NCI-H146 (cell line): ENCODE measurements around the gene SLC5A5.
A peak's percentile ranks its signal among the peaks of the same experiment; 100 is the strongest.
"Not testable (repeated sequence)": the region's sequence is repeated elsewhere in the genome, so short reads cannot be mapped to it uniquely, and the experiment has no call there.

Experiments
- DNase-seq: peaks from one replicate; lab custom pipeline; 2025; lab: John Stamatoyannopoulos, UW

The SLC5A5 gene

DNA sequence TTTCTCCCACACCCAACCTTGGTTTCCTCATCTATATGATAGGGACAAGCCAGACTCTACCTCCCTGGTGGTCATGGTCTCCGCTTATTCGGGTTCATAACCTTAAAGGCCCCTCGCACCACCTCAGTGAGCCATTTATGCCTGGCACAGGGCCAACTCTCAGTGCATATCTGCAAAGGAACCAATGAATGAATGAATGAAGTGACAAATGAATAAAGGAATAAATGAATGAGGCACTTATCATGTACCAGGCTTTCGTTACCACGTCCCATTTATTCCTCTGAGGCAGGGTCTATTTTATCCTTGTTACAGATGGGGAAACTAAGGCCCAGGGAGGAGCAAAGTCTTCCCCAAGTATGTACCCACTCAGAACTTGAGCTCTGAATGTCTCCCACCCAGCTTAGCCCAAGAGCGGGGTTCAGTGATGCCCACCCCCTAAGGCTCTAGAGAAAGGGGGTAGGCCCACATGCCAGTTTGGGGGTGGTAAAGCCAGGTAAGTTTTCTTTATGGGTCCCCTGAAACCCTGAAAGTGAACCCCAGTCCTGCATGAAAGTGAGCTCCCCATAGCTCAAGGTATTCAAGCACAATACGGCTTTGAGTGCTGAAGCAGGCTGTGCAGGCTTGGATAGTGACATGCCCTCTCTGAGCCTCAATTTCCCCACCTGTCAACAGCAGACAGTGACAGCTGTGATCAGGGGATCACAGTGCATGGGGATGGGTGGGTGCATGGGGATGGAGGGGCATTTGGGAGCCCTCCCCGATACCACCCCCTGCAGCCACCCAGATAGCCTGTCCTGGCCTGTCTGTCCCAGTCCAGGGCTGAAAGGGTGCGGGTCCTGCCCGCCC is 490 bp upstream of the SLC5A5 start:
- DNase-seq: no peak

DNA sequence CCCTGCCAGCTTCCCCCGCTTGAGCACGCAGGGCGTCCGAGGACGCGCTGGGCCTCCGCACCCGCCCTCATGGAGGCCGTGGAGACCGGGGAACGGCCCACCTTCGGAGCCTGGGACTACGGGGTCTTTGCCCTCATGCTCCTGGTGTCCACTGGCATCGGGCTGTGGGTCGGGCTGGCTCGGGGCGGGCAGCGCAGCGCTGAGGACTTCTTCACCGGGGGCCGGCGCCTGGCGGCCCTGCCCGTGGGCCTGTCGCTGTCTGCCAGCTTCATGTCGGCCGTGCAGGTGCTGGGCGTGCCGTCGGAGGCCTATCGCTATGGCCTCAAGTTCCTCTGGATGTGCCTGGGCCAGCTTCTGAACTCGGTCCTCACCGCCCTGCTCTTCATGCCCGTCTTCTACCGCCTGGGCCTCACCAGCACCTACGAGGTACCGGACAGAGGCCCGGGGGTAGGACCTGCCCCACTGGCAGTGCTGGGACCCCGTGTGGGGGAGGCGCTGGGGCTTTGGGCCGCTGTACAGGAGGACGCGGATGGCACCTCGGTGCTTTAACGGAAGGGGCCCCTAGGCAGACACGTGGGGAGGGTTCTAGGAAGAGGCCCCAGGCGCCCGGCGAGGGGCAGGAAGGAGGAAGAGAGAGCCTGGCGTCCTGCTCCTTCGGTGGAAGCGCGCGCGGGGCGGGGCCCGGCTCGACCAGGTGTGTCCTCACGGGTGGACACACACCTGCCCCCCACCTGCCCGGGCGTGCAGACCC is 681 bp downstream of the SLC5A5 start:
- DNase-seq: no peak

DNA sequence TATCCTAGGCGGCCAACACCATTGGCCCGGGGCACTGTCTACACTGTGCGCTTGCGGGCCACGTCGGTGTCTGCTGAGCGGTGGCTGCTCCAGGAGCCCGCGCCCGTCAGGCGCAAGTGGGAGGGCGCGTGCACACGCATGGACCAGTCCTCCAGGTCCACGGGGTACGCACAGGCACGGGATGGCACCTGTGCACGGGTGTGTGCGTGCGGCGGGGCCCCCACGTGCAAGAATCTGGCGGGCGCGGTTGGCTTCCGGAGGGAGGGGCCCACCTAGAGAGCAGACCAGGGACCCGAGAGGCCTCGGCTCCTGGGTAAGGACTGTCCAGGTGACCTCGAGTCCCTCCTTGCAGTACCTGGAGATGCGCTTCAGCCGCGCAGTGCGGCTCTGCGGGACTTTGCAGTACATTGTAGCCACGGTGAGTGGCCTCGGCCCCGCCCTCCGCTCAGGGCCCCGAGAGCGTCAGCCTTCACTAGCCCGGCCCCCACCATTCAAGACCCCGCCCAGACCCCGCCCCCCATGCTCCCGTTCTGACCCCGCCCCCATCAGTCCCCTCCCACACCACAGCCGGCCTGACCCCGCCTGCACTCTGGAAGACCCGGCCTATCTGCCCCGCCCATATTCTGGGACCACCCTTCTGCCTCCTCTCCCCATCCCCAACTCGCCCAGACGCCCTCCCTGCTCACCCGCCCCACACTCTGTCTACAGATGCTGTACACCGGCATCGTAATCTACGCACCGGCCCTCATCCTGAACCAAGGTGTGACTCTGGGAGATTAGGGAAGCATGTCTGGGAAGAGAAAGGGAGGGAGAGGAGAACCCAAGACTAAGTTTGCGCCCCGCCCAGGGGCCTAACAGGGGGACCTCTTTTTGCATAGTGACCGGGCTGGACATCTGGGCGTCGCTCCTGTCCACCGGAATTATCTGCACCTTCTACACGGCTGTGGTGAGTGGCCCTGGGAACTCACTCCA is 2.3 kb downstream of the SLC5A5 start:
- peak; percentile 74 for DNase-seq

DNA sequence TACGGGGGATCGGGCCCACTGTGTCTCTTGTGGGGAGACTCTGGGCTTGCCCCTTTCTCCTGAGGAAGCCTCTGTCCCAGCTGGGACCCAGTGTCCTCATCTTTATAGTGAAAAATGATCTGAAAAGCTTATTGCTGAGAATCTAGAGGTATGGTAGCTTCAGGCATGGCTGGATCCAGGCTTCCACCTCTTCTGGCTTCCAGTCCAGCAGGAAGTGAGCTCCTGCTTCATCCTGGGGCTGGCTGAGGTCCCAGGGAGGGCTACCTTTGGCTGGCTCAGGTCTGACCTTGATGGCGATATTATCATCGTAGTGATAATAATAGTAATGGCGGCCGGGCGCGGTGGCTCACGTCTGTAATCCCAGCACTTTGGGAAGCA is 3.0 kb downstream of the SLC5A5 start:
- no peak for DNase-seq

DNA sequence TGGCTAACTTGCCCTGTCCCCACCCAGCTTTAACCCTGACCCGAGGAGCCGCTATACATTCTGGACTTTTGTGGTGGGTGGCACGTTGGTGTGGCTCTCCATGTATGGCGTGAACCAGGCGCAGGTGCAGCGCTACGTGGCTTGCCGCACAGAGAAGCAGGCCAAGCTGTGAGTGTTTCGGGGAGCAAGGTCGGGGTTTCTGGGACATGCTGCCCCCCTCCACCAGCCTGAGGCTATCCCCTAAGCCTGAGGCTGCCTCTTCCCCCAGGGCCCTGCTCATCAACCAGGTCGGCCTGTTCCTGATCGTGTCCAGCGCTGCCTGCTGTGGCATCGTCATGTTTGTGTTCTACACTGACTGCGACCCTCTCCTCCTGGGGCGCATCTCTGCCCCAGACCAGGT is 6.0 kb downstream of the SLC5A5 start:
- DNase-seq: no peak

DNA sequence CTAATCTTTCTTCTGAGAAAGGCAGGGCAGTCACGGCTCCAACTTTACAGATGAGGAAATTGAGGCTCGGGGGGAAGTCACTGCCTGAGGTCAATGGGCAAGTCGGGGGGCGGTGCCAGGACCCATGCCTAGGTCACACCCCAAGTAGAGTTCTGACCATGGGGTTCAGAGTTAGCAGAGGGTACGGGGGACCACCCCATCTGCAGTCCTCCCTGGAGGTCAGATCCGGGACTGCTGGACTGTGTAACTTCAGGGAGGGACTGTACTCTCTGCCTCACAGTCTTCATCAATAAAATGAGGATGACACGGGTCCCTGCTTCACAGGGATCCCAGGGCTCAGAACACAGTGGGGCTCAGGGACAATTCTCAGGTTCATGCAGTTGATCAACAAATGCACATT is 7.7 kb downstream of the SLC5A5 start:
- DNase-seq: no peak

DNA sequence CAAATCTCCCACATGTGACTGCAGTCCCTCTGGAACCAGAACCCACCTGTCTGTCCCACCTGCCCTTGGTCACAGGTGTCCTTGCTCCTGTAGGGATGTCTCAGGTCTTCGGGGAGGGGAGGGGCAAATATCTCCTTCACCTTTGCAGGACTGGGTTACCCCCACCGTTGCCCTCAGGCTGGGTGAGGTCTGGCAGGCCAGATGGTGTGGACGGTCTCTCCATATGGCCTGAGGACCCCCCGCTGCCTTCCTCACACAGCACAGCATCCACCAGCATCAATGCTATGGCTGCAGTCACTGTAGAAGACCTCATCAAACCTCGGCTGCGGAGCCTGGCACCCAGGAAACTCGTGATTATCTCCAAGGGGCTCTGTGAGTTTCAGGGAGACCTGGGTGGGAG is 10.0 kb downstream of the SLC5A5 start:
- DNase-seq: peak; percentile 40

DNA sequence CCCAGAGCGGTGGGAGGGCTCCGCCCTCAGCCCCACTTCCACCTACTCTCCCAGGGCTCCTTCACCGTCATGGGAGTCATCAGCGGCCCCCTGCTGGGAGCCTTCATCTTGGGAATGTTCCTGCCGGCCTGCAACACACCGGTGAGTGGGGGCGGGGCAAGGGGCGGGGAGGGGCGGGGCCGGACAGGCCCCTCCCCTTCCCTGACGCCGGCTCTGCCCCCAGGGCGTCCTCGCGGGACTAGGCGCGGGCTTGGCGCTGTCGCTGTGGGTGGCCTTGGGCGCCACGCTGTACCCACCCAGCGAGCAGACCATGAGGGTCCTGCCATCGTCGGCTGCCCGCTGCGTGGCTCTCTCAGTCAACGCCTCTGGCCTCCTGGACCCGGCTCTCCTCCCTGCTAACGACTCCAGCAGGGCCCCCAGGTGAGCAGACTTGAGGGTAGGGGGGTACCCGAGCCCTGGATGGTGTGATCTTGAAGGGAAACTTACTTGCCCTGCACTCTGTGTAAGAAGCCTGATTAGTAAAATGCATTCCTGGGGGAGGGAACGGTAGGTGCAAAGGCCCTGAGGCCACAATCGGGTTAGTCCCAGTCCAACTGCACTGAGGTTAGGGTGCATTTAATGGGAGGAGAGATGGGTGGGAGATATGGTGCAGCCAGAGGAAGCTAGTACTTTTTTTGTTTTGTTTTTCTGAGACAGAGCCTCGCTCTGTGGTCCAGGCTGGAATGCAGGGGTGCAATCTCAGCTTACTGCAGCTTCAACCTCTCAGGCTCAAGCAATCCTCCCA is 12.1 kb downstream of the SLC5A5 start:
- no peak for DNase-seq

DNA sequence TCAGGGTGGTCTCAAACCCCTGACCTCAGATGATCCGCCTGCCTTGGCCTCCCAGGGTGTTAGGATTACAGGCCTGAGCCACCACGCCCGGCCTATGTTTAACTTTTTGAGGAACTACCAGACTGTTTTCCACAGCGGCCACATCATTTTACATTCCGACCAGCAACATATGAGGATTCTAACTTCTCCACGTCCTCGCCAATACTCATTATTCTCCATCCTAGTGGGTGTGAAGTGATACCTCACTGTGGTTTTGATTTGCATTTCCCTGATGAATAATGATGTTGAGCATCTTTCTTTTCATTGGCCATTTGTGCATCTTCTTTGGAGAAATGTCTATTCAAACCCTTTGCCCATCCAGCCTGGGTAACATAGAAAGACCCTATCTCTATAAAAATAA is 14.8 kb downstream of the SLC5A5 start:
- DNase-seq: no peak

DNA sequence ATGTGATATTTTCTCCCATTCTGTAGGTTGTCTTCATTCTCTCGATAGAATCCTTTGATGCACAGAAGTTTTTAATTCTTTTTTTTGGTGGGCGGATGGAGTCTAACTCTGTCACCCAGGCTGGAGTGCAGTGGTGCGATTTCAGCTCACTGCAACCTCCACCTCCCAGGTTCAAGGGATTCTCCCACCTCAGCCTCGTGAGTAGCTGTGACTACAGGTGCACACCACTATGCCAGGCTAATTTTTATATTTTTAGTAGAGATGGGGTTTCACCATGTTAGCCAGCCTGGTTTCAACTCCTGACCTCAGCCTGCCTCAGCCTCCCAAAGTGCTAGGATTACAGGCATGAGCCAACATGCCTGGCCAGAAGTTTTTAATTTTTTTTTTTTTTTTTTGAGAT is 15.5 kb downstream of the SLC5A5 start:
- DNase-seq: not testable (repeated sequence)

DNA sequence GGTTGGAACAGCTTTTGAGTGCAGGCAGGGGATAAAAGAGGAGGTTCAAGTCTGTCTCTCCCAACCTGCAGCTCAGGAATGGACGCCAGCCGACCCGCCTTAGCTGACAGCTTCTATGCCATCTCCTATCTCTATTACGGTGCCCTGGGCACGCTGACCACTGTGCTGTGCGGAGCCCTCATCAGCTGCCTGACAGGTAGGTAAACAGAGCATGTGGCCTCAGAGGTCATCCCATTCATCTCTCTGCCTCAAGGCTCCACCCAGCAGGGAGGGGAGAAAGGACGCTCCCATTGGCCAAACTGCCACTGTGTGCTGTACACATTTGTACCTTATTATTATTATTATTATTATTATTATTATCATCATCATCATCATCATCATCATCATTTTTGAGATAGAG is 16.5 kb downstream of the SLC5A5 start:
- DNase-seq: peak; percentile 58

DNA sequence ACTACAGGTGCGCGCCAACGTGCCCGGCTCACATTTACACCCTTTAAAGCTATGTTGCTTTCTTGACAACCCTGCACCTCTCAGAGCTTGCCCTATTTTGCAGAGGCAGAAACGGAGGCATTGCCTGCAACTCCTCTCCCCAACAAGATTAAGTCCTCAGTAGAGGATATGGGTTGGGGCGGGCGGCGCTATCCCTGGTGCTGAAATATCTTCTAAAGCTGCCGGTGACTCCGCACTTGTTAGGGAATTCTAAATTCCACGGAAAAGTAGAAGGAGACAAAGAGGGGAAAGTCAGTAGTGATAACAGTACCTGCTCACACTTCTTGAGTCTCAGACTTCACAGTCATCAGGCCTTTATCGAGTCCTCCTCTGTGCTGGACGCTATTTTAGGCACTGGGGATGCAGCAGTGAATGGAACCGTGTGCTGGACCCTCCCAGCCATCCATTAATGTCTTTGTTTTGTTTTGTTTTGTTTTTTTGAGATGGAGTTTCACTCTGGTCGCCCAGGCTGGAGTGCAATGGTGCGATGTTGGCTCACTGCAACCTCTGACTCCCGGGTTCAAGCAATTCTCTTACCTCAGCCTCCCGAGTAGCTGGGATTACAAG is 18.0 kb downstream of the SLC5A5 start:
- no peak for DNase-seq

DNA sequence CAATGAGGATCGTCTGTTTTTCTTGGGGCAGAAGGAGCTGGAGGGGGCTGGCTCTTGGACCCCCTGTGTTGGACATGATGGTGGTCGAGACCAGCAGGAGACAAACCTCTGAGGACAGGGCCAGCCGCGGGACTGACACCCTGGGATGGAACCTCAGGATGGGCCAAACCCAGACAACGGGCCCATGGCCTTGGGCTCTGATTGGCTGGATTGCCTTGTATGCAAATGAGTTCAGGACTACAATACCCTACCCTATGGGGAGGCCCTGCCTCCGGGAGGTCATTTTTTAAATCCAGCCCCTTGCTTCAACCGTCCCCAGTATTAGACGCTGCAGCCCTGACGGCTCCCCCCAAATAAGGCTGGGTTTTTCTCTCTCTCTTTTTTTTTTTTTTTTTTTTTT is 22.0 kb downstream of the SLC5A5 start:
- no peak for DNase-seq

DNA sequence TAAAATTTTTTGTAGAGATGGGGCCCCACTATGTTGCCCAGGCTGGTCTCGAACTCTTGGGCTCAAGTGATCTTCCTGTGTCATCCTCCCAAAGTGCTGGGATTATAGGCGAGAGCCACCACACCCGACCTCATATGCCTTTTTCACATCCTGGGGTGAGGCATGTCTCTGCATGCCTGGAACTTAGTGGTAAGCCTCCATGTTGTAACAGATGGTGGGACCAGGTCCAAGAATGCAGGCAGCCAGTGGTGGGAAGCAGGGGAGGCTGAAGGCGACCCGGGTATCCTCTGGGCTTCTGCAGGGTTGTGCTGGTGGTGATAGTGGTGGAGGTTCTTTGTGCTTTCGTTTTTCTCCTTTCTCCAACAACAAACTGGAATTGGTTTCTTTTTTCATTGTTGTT is 31.0 kb downstream of the SLC5A5 start:
- no peak for DNase-seq

DNA sequence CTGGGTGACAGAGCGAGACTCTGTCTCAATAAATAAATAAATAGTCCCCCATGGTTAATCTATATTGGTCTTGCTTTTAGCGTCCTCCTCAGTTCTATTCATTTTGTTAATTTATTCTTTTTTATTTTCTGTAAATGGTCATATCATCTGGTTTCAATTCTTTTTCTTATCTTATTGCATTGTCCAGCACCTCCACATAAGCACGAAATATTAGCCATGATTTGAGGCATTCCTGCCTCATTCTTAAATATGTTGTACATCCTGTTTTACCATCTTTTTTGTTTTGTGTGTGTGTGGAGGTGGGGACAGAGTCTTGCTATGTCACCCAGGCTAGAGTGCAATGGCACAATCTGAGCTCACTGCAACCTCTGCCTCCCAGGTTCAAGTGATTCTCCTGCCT is 36.5 kb downstream of the SLC5A5 start:
- DNase-seq: no peak

DNA sequence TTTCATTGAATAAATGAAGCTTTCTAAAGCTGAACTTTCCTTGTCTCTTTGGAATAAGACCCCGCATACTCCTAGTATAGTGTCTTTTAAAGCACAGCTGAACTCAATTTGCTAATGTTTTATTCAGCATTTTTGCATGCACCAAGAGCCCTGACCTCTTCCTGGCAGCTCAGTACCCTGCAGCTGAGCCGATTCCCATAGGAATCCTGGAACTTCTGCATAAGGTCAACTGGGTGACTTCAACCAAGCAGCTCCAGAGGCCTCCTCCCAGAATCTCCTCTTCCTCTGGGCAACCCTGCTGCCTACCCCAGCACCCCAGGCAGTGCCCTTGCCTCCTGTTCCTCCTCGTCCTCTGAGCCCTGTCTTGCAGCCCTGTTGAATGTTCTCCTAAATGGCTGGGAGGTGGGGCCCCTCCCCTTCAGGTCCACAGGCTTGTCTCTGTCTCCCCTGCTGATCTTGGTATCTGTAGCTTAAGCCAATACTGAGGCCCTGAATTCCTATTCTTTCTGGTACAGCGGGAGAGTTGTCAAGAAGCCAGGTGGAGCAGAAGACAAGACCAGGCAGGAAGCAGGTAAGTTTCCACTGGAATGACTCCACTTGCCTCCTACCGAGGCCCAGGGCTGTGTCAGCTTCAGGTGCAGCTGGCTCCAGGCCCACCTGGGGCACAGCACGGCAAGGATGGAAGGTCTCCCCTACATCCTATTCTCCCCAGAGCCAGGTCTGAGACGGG is 37.4 kb downstream of the SLC5A5 start:
- DNase-seq: no peak

DNA sequence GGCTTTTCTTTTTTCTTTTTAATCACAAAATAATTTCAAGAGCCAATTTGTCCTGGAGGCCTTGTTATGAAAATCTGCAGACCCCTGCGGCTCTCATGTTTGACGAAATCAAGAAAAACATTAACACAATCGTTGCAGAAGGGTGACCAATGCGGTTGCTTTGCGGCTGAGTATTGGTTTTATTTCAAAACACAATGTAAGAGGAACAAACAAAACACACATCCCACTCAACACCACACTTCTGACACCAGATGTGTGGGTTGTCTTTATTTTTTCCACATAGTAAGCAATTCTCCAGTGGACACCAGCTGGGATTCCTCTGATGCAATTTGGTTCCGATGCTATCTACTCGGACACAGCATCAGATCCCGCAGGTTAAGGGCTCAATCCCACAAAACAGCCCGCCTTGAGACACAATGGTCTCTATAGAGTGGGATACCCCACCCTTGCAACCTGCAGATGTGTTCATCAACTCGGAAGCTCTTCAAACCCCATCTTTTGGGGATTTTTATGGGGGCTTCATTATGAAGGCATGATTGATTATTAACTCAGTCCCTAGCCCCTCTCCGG is 39.1 kb downstream of the SLC5A5 start:
- DNase-seq: no peak

DNA sequence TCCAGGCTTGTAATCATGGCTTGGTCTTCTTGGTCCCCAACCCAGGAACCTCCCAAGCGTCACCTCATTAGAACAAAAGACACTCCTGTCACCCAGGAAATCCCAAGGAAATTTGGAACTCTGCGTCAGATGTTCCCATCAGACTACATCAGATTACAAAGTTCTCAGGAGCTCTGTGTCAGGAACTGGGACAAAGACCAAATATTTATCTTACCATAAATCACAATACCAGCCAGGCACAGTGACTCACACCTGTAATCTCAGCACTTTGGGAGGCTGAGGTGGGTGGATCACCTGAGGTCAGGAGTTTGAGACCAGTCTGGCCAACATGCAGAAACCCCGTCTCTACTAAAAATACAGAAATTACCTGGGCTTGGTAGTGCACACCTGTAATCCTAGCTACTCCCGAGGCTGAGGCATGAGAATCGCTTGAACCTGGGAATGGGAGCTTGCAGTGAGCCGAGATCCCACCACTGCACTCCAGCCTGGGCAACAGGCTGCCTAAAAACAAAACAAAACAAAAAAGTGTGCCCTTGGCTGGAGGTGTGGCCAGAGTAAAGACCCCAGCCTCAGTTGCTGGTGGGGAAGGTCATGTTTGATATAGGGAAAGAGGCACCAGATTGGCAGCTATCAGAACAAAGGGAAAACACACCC is 44.3 kb downstream of the SLC5A5 start:
- DNase-seq: no peak

DNA sequence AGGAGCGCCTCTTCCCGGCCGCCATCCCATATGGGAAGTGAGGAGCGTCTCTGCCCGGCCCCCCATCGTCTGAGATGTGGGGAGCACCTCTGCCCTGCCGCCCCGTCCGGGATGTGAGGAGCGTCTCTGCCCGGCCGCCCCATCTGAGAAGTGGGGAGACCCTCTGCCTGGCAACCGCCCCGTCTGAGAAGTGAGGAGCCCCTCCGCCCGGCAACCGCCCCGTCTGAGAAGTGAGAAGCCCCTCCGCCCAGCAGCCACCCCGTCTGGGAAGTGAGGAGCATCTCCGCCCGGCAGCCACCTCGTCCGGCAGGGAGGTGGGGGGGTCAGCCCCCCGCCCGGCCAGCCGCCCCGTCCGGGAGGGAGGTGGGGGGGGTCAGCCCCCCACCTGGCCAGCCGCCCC is 46.4 kb downstream of the SLC5A5 start:
- not testable (repeated sequence) for DNase-seq

DNA sequence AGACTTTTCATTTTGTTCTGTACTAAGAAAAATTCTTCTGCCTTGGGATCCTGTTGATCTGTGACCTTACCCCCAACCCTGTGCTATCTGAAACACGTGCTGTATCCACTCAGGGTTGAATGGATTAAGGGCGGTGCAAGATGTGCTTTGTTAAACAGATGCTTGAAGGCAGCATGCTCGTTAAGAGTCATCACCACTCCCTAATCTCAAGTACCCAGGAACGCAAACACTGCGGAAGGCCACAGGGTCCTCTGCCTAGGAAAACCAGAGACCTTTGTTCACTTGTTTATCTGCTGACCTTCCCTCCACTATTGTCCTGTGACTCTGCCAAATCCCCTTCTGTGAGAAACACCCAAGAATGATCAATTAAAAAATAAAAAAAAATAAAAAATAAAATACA is 47.4 kb downstream of the SLC5A5 start:
- not testable (repeated sequence) for DNase-seq
